ENCODE results near the gene HEXIM2. TPM values are rescaled to one million over a fixed set of nuclear protein-coding genes. Genes with fewer than 3 reads are reported as not detected.
A peak's percentile ranks its signal among the peaks of the same experiment; 100 is the strongest.
"Not testable (repeated sequence)": the region's sequence is repeated elsewhere in the genome, so short reads cannot be mapped to it uniquely, and the experiment has no call there.

The HEXIM2 gene
- total RNA-seq, 1 experiment from 2014 or later = 13.5 TPM

- peak; percentile 35; the same call in 1 of the 2 replicates for TF ChIP-seq MAX (IDR thresholded peaks at IDR 0.05)
- RAD21 ChIA-PET (ENCODE audit: low non-redundant PET in 1 of 2, low total read pairs in 2 of 2, uncharacterized antibody in 2 of 2, unreplicated experiment in 2 of 2); H3K27me3 ChIP-seq (ENCODE audit: insufficient read depth, low read length); H3K36me3 ChIP-seq (ENCODE audit: control insufficient read depth in 1 of 2, insufficient read depth in 2 of 2, low read length in 2 of 2); ATAC-seq; H4K20me1 ChIP-seq (ENCODE audit: insufficient read depth); BruUV-seq (replicated peaks); H3K9me3 ChIP-seq (ENCODE audit: control insufficient read depth in 1 of 2, insufficient read depth in 1 of 2, low read depth in 1 of 2, low read length in 2 of 2); intact Hi-C loops (cut with micrococcal nuclease); H2AFZ ChIP-seq (ENCODE audit: low read depth, low read length, poor library complexity, severe bottlenecking); DNase-seq (ENCODE audit: low read depth, low spot score); H3K9me2 ChIP-seq (ENCODE audit: insufficient read depth): not testable (repeated sequence)
- Histone ChIP-seq H3K27ac (ENCODE audit: low read depth, low read length) (peak overlapping the region; percentile 97), H3K4me2 (ENCODE audit: low read length) (peak overlapping the region; percentile 94), H3K9ac (ENCODE audit: low read length) (peak overlapping the region; percentile 64), H3K4me3 (replicated peaks in 1 of 2; ENCODE audit: low read depth in 1 of 2, low read length in 2 of 2) (peak overlapping the region; percentile 32 to 57), H3K4me1 (ENCODE audit: control insufficient read depth in 1 of 2, insufficient read depth in 2 of 2, low read length in 2 of 2) (peaks cover 74 to 80% of the 10 kb centered on the region in 2 experiments), H3K79me2 (ENCODE audit: insufficient read depth, low read length) (peaks cover 67% of the 10 kb centered on the region)
- ChIA-PET POLR2A (interaction anchor here (1.5 kb wide), 1 partner anchor 24 kb away, joined by 4 read pairs; the partner anchor contains the start of gene HEXIM1), CTCF (interaction anchor here (0.6 to 3.3 kb wide), 3 partner anchors 11 to 73 kb away, joined by 3 to 18 read pairs (median 3); partner anchors contain the start of genes ACBD4 and HEXIM1)
These were observed 36.9 kb upstream of the HEXIM2 start for GRCh38 chr17:45124797-45125122.

DNA sequence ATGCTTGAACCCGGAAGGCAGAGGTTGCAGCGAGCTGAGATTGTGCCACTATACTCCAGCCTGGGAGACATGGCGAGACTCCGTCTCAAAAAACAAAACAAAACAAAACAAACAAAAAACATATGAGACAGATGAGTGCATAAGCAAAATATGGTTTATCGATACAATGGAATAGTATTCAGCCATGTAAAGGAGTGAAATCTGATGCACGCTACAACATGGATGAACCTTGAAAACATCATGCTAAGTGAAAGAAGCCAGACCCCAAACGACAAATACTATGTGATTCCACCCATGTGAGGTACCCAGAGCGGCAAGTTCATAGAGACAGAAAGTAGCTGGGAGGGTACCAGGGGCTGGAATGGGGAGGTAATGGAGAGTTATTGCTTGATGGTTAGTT is 36.2 kb upstream of the HEXIM2 start:
- Histone ChIP-seq H3K9me3 (ENCODE audit: control insufficient read depth in 1 of 2, insufficient read depth in 1 of 2, low read depth in 1 of 2, low read length in 2 of 2) (no peaks in the 10 kb centered on the region), H3K4me2 (ENCODE audit: low read length) (peak overlapping the region; percentile 94), H3K9me2 (ENCODE audit: insufficient read depth) (no peaks in the 10 kb centered on the region), H3K9ac (ENCODE audit: low read length) (no peak overlapping the region), H3K27ac (ENCODE audit: low read depth, low read length) (peak overlapping the region; percentile 97), H3K4me3 (replicated peaks in 1 of 2; ENCODE audit: low read depth in 1 of 2, low read length in 2 of 2) (no peak overlapping the region), H3K79me2 (ENCODE audit: insufficient read depth, low read length) (peaks cover 74% of the 10 kb centered on the region), H3K36me3 (ENCODE audit: control insufficient read depth in 1 of 2, insufficient read depth in 2 of 2, low read length in 2 of 2) (no peaks in the 10 kb centered on the region), H3K4me1 (ENCODE audit: control insufficient read depth in 1 of 2, insufficient read depth in 2 of 2, low read length in 2 of 2) (peaks cover 81 to 87% of the 10 kb centered on the region in 2 experiments), H4K20me1 (ENCODE audit: insufficient read depth) (no peaks in the 10 kb centered on the region), H2AFZ (ENCODE audit: low read depth, low read length, poor library complexity, severe bottlenecking) (no peak overlapping the region), H3K27me3 (ENCODE audit: insufficient read depth, low read length) (no peaks in the 10 kb centered on the region)
- ChIA-PET RAD21 (ENCODE audit: low non-redundant PET in 1 of 2, low total read pairs in 2 of 2, uncharacterized antibody in 2 of 2, unreplicated experiment in 2 of 2) (no interaction called here), CTCF (interaction anchor here (0.6 to 3.3 kb wide), 4 partner anchors 10 to 72 kb away, joined by 3 to 18 read pairs (median 4); partner anchors contain the start of genes ACBD4 and HEXIM1), POLR2A (interaction anchor here (0.6 to 1.5 kb wide), 2 partner anchors 23 to 35 kb away, joined by 3 to 4 read pairs; partner anchors contain the start of gene HEXIM1)
- no TSS peak for BruUV-seq (replicated peaks)
- TF ChIP-seq EZH2 (IDR thresholded peaks at IDR 0.05) (no peak), JUND (IDR thresholded peaks at IDR 0.05) (no peak), CBX3 (IDR thresholded peaks at IDR 0.05; ENCODE audit: low read depth) (0 out of 2 replicates have a peak, but pooled peaks have one; percentile 22), YY1 (IDR thresholded peaks at IDR 0.05; ENCODE audit: extremely low read depth, insufficient replicate concordance, low read depth, low read length) (no peak), SP1 (IDR thresholded peaks at IDR 0.05; ENCODE audit: low read depth) (no peak)
- intact Hi-C loops (cut with micrococcal nuclease) = no loop called here
- DNase-seq (ENCODE audit: low read depth, low spot score) = no peak
- ATAC-seq = no peak

Data from HCT116 (cell line).